Retinal pigment epithelial cell (primary cell): Measurements from ENCODE around the gene NHS.

Source experiments
- DNase-seq: peaks from one replicate; pipeline ENCODE4 v3.0.0-alpha.2; 2010; ENCODE audit warnings: low read depth
- H3K4me3 ChIP-seq: 2 replicates; pipeline ENCODE4 v1.5.1; 2011; ENCODE audit warnings: mild to moderate bottlenecking, low read length, control low read depth, moderate library complexity
- TF ChIP-seq, protein P1 (sequence below): conservative IDR thresholded peaks from 2 replicates; pipeline ENCODE4 v1.5.1; 2011; ENCODE audit warnings: low read depth, low read length, control low read depth, inconsistent platforms

The NHS gene

DNA sequence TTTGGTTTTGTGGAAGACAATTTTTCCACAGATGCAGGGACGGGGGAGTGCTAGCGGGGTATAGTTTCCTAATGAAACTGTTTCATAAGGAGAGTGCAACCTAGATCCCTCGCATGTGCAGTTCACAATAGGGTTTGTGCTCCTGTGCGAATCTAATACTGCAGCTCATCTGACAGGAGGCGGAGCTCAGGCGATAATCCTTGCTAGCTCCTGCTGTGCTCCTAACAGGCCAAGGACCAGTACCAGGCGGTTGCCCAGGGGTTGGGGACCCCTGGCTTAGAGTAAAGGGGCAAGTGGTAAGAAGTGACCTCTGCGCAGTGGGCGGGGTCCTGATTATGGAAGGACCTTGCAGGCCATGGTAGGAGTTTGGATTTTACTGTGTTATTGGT lies 366.1 kb downstream of the NHS start:
- DNase-seq, result no peak
- TF ChIP-seq, protein P1, sequence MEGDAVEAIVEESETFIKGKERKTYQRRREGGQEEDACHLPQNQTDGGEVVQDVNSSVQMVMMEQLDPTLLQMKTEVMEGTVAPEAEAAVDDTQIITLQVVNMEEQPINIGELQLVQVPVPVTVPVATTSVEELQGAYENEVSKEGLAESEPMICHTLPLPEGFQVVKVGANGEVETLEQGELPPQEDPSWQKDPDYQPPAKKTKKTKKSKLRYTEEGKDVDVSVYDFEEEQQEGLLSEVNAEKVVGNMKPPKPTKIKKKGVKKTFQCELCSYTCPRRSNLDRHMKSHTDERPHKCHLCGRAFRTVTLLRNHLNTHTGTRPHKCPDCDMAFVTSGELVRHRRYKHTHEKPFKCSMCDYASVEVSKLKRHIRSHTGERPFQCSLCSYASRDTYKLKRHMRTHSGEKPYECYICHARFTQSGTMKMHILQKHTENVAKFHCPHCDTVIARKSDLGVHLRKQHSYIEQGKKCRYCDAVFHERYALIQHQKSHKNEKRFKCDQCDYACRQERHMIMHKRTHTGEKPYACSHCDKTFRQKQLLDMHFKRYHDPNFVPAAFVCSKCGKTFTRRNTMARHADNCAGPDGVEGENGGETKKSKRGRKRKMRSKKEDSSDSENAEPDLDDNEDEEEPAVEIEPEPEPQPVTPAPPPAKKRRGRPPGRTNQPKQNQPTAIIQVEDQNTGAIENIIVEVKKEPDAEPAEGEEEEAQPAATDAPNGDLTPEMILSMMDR, result no peak
- H3K4me3 ChIP-seq, result no peak overlapping the region

DNA sequence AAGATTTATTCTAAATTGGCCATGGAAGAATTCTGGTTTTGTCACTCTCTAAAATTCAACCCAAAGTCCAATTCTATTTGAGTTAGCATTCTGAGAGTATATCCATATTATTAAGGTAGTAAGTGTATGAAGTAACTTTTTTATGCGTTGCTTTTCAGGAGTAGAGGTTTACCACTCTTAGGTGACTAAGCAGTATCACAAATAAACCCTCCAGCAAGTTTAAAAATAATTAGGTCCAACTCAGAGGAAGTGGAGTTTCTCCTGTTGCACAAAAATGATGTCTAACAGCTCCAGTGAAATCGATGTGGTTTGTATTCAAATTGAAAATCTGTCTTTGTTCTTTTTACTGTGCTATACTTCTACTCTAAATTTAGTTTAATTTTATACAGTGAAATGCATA lies 368.9 kb downstream of the NHS start:
- H3K4me3 ChIP-seq, result no peak overlapping the region
- no peak for DNase-seq
- TF ChIP-seq, protein P1, result no peak

DNA sequence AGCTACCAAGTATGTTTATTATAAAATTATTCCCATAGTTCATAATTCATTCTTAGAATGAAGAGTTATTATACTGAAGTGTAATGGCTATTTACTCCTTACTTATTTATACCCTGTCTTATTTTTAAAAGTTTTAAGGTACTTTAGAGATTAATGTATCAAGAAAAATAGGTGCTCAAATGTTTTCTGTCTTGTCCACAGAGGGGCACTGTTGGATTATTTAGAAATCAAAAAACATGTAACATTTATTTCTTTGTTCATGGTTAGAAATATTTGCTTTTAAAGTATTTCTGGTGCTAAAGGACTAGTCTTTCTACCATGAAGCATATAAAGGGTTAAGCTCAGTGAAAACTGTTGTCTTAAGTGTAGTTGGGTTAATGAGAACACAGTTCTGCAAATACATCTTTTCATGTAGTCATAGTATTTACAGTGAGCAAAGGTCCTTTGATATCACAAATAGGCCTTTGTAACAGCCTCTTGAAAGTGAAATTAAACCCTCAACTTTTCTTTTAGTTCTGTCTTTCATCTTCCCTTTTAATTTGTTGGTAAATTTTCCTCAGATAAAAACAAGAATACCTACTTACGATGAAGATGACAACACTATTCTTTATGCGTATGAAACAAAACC lies 370.0 kb downstream of the NHS start:
- TF ChIP-seq, protein P1, result peak; percentile 26
- no peak for DNase-seq
- no peak overlapping the region for H3K4me3 ChIP-seq

DNA sequence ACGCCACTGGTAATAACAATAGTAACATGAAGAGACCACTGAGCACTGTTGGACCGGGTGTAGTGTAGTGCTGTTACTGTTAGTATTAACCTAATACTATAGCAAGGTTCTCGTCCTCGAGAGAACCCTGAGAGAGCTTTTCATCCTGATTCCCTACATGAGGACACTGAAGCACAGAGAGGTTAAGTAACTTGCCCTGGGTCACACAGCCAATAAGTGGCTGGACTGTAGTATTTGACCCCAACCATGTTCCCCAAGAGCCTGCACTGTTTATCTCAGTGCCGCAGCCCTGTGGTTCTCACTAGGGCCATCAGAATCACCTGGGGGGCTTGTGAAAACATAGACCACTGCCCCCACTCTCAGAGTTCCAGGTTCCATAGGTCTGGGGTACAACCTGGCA lies 372.7 kb downstream of the NHS start:
- TF ChIP-seq, protein P1, result no peak
- no peak for DNase-seq

DNA sequence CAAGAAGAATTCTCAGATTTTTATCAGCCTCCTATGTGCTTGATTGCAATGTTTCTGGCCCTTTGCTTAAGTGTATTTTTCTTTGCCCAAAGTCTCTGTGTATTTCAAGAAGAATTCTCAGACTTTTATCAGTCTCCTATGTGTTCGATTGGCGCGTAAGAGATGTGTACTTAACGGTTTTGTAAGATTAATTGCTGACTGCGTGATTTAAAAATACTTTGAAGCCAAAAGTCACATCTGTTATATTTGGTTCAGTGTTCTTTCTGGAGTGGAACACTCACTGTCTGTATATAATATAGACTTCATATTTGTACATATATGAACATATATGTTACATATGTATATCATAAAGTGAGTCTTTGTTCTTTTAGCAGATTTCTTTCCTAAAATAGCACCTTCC lies 373.7 kb downstream of the NHS start:
- TF ChIP-seq, protein P1, result no peak
- no peak overlapping the region for H3K4me3 ChIP-seq
- DNase-seq, result no peak

More for the DNA sequence above, 372.7 kb downstream of the NHS start:
- no peak overlapping the region for H3K4me3 ChIP-seq

DNA sequence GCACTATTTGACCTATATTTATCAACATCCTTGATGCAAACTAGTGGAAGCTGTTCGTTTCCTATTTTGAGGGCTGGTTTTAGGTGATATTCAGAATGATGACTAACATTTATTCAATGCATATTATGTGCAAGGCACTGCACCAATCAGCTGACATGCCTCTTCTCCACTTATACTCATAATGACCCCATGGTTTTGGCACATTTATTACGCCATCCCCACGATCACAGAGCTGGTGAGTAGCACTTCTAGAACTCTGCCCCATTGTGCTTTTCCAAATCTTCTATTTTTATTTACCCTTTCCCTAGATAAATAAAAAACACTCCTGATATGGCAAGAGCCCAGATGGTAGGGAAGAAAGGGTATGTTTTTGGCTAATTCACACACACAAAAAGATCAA lies 375.4 kb downstream of the NHS start:
- H3K4me3 ChIP-seq, result no peak overlapping the region
- DNase-seq, result no peak
- TF ChIP-seq, protein P1, result no peak

DNA sequence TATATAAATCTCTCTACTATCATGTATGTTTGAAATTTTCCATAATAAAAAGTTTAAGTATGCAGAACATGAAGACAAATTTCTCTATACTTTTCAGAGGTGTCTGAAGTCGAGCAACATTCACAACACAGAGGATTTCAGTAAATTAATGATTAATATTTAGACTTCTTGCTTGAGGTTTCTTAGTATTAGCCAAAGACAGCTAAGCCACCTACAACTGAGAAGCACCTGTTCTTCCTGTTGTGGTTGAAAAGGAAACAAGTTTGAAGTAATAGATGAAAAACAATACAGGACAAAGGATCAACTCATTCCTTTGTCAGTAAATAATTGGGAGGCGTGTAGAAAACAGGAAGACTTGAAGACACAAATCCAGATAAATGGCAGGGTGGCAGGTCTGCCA lies 383.4 kb downstream of the NHS start:
- no peak overlapping the region for H3K4me3 ChIP-seq
- TF ChIP-seq, protein P1, result no peak
- no peak for DNase-seq
